ENCODE data around the gene HSD17B11.
A peak's percentile ranks its signal among the peaks of the same experiment; 100 is the strongest.
"Not testable (repeated sequence)": the region's sequence is repeated elsewhere in the genome, so short reads cannot be mapped to it uniquely, and the experiment has no call there.

The HSD17B11 gene, protein sequence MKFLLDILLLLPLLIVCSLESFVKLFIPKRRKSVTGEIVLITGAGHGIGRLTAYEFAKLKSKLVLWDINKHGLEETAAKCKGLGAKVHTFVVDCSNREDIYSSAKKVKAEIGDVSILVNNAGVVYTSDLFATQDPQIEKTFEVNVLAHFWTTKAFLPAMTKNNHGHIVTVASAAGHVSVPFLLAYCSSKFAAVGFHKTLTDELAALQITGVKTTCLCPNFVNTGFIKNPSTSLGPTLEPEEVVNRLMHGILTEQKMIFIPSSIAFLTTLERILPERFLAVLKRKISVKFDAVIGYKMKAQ

DNA sequence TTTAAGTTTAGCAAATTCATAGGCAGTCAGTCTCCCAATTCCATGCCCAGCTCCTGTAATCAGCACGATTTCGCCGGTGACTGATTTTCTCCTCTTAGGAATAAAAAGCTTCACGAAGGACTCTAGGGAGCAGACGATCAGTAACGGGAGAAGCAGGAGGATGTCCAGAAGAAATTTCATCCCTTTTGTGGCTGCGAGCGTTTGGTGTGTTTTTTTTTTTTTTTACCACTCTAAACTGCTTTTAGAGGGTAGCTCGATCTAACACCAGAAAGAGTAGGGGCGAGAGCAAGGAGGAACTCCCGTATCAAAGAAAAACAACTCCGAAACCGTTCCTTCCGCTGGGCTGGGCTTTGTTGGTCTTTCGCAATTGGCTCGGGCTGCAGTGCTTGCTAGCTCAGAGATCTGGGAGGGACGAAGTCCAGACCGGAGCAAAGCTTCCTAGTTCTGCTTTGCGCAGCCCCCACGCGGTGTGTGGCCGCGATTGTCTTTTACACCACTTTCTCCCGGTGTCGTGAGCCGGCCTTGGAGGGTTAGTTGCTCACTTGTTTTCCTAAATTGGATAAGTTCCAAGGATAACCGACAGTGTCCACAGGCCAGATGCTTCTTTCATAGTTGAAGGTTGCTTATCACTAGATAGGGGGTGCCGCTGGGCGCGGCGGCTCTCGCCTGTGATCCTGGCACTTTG, at the start of gene HSD17B11:
Gene HSD17B11, minus strand, starts transcription at position 298 of the 685 bp plus-strand sequence. Its CDS starts 118 bp downstream, at position 180.
- DNase-seq = peak; percentile 62

DNA sequence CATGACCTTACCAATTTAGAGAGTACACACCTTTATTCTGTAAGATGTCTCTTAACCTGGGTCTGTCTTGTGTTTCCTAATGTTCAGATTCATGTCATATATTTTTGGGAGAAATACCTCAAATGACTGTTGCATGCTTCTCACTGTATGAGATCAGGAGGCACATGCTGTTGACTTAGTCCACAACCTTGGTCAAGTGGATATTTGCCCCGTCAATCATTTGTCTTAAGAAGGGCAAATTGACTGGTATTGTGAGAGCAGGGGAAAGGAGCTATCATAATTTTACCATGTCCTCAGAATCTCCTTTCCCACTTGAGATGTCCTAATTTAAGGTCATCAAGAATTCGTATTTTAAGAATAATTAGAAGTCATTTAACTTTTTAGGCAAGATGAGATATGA, 42.4 kb upstream of the HSD17B11 start:
- DNase-seq = no peak

DNA sequence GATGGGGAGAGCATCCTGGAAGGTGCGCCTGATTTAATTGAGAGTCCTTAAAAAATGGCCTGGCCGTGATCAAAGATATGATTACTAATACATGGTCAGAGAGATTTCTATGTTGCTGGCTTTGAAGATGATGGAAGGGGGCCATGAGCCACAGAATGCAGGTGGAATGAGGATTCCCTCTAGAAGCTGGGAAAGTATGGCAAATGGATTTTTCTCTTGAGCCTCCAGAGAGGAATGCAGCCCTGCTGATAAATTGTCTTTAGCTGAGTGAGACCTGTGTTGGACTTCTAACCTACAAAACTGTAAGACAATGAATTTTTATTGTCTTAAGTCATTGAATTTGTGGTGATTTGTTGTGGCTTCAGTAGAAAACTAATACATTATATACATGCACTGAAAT, 39.0 kb upstream of the HSD17B11 start:
- no peak for DNase-seq

DNA sequence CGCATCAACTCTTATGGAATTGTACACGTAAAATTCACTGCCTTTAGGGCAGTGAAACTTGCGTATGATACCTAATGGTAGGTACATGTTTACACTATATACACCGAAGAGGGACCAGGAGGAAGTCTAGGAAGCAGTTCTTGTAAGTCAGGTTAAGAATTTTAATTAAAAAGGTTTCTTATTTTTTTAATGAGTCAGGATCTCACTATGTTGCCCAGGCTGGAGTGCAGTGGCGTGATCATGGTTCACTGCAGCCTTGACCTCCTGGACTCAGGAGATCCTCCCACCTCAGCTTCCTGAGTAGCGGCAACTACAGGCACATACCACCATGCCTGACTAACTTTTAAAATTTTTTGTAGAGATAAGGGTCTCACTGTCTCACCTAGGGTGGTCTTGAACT, 38.0 kb upstream of the HSD17B11 start:
- no peak for DNase-seq

DNA sequence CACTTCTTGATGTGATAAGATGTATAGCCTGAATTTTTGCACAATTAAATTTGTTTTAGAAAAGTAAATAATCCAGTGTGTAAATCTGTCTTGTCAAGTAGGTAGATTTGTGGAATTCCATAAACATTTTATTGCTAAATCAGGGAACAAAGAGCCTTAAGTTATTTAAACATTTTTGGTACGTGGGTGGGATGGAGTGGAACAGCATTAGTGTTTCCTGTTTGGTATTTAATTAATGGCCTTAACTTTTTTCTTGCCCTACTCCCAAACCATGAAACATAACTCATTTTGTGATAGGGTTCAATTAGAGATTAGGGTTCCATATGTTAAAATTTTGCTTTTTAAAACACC, 36.5 kb upstream of the HSD17B11 start:
- no peak for DNase-seq

DNA sequence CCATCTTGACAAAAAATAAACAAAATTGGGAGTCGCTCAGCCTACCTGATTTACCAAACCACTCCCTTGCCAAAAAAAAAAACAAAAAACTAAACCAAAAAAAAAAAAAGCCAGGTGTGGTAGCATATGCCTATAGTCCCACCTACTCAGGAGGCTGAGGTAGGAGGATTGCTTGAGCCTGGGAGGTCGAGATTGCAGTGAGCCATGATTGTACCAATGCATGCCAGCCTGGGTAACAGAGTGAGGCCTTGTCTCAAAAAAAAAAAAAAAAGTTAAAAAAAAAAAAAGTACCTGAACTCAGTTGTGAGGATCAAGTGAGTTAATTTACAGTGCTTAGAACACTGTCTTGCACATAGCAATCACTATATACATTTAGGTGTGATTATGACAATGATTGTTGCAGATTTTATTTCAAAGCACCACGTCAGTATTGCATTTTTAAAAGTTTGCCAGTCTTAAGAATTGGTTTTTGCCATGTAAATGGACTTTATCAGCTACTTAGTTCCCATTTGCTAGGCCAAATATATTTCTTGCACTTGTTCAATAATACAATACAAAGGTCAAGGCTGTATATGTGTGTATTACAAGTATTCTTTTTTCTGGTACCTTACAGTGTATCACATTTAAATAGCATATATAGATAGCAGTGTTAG, 36.0 kb upstream of the HSD17B11 start:
- DNase-seq = no peak

DNA sequence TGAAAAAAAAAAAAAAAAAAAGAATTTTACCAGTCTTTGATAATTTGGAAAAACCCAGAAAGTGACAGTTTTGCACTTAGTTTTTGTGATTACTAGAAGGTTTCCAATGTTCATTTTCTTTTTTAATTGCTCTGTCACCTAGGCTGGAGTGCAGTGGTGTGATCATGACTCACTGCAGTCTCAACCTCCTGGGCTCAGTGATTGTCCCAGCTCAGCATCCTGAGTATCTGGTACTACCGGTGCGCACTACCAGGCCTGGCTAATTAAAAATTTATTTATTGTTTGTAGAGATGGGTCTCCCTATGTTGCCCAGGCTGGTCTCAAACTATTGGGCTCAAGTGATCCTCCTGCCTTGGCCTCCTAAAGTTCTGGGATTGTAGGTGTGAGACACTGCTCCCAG, 34.7 kb upstream of the HSD17B11 start:
- DNase-seq = no peak

DNA sequence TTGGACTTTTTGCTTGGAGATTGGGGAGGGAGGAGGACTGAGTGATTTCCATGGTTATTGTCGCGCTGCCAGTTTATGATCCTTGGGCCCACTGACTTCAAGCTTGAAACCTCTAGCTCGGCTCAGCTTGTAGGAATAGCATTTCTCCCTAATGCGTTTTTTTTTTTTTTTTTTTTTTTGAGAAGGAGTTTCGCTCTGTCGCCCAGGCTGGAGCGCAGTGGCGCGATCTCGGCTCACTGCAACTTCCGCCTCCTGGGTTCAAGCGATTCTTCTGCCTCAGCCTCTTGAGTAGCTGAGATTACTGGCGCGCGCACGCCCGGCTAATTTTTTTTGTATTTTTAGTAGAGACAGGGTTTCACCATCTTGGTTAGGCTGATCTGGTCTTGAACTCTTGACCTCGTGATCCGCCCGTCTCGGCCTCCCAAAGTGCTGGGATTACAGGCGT, 33.1 kb upstream of the HSD17B11 start:
- not testable (repeated sequence) for DNase-seq

DNA sequence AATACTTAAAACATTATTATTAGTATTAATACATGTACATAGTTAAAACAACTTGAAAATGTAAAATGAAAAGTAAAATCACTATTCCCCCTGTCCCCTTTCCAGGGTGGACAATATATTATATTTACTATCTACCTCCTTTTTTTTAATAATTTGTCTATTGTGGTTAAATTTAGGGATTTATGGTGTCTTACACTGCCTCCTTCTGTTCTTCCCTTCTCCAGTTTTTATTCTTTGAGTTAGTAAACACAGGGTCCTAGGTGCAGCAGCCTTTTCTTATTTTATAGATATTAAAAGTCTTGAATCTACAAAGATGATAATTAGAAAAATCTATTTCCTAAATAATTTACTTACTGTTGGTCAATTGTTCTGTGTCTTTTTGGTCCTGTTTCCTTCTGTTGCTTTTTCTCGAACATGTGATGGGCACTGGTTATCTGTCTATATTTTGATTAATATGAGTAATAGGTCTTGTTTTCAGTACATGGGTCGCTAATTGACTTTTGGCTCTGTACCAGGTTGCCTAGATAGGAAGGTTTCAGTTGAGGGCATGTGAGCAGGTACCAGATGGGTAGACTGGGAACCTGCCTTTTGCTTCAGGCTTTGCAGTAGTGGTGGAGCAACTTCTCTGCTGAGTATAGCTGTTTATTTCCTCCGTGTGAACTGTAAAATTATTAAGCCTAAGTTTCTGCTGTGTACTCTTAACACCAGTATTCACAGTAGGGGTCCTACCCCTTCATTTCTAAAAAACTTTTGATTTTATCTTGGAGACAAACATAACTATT, 32.5 kb upstream of the HSD17B11 start:
- no peak for DNase-seq

DNA sequence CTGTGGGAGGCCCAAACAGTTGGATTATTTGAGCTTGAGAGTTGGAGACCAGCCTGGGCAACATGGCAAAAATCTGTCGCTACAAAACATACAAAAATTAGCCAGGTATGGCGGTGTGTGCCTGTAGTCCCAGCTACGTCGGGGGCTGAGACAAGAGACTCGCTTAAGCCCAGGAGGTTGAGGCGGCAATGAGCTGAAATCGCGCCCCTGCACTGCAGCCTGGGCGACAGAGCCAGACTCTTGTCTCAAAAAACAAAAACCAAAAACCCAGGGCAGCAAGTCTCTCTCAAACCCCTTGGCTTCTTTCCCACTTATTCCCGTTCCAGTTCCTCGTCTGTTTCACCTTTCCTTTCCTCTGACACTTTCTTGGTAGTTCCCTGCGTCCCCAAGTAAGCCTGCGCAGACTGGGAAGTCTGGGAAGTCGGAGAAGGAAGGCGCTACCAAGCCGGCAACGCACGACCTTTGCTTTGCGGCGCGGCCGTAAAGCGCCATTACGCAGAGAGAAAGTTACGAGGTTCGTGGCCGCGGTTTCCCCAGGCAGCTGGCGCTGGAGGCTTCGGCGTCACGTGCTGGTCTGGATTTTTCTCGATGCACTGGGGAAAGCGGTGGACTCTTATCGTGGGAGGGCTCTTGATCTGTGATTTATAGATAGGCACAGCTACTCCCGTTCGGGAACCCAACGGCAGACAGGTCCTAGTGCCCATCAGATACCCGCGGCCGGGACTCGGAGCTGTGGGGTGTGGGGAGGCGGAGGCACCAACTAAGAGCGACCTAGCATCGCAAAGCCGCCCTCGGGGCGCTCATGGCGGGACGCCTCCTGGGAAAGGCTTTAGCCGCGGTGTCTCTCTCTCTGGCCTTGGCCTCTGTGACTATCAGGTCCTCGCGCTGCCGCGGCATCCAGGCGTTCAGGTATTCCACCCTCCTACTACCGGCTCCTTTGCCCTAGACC, 31.4 kb upstream of the HSD17B11 start, which contains the start of gene NUDT9:
Gene NUDT9, plus strand, starts transcription at position 470 of the 949 bp plus-strand sequence. Its CDS starts 333 bp downstream, at position 803.
- DNase-seq = peak; percentile 84

DNA sequence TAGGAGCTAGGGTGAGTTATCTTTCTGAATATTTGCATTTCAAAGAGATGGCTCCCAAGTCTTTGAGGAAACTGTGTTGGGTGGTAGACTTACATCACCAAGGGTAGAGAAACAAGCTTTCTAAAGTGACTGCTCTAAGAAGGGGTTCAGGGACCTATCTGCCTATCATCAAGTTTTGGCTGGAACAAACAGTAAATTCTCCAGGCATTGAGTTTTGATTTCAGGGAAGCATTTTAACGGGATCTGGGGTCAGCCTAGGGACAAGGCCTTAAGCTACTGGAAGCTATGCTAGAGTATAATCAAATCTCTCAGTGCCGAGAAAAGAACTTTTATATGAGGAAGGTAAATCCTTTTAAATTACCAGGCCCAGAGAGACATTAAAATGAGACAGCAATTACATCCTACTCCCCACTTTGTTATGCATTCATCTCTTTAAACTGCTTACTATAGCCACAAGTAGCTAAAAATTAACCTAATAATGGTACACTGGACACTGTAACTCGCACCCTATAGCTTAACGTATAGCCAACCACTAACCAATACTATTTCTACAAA, 29.4 kb upstream of the HSD17B11 start:
- DNase-seq = no peak

DNA sequence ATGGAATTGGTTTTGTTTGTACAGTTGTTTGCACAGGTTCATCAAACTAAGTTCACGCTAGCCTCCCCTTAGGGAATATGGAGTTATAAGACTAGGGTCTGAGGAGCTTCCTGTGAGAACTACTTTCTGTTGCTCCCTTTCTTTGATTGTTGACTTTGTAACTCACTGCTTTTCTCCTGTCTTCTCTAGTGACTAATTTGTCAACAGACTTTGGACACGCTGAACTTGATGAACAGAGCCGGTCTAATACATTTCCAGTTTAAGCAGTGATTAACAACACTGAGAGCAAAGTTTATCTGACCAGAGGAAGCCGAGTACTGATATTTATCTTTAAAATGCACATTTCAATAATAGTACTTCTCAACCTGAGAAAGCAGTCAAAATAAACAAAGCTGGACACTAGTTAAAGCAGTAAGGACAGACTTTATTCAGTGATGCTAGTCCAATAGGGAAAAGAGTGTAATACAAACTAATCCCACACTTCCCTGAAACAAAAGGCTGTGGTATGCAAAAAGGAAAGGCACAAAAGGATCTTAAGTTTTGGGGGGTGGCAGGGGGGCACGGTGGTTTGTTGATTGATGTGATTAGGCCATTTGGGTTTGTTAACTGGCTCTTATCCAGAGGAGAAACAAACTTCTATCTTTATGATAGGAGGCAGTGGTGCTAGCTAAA, 28.7 kb upstream of the HSD17B11 start:
- no peak for DNase-seq

DNA sequence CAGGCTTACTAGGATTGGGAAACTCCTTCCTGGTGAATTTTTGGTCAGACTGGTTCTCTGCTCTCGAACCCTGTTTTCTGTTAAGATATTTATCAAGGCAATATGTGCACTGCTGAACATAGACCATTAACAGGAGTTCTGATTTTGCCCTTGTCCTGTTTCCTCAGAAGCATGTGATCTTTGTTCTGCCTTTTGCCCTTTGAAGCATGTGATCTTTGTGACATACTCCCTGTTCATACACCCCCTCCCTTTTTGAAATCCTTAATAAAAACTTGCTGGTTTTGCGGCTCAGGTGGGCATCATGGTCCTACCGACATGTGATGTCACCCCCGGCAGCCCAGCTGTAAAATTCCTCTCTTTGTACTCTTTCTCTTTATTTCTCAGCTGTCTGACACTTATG, 27.4 kb upstream of the HSD17B11 start:
- DNase-seq = not testable (repeated sequence)

DNA sequence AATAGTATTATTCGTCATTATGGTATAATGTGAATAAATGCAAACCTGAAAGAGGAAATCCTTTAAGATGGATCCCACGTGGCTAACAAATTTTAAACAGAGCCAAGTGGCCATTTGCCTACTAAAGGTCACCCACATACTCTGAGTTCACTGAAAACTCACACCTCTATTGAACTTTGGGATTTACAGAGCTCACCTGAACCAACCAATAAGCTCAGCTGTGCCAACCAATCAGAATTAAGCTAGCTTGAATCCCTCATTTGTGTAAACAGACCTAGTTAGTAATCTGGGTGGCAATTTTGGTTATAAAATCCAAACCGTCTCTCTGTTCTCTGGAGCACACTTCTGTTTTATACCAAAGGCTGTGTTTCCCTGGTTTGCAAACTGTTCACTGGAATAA, 26.0 kb upstream of the HSD17B11 start:
- DNase-seq = no peak

DNA sequence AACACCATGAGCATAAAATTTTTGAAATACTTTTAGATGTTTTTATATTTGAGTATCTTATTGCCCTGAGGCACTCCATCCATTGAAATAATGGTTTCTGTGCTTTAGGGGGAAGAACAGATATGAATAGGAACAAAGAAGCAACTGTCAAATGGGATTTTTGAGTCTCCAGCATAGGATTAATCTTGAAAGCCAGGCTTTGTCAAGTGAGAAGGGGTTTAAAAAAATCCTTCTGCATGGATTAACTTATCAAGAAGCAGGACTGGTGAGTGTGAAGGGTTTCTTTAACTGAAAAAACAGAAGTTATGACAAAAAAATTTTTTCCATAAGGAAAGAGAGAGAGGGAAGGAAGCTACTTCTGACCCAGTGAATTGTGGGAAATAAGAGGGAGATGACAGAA, 23.8 kb upstream of the HSD17B11 start:
- no peak for DNase-seq

DNA sequence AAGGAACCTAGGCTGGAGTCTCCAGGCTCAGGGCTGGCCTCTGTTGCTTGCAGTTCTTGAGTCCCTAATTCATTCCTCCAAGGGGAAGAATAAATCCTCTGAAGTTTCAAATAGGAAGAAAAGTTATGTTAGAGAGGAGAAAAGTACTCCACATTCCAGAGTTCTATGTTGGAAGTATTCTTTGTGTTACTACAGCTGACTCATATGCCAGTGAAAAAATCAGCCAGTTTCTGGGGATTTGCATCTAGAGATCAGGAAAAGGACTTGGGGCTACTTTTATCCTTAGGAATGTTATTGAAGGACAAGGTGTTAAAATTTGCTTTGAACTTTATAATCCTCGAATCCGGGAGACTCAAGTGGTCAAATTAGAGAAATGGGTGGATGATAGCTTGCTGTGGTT, 19.7 kb upstream of the HSD17B11 start:
- DNase-seq = no peak

DNA sequence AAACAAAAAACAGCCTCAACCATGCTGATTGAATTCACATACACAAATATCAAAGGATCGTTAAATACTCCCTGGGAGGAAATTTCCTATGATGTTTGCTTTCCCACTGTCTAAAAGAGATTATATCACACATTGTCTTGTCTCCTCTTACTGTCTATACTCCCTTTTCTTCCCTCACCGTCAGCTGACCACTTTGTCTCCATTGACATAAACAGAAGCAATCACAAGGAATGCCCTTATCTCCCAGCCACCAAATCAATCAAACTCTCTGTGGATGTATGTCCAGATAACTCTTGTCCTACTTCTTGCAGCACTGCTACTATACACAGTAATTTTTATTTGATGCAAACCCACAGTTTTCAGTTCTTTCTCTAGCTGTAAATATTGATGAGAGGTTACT, 19.2 kb upstream of the HSD17B11 start:
- no peak for DNase-seq

DNA sequence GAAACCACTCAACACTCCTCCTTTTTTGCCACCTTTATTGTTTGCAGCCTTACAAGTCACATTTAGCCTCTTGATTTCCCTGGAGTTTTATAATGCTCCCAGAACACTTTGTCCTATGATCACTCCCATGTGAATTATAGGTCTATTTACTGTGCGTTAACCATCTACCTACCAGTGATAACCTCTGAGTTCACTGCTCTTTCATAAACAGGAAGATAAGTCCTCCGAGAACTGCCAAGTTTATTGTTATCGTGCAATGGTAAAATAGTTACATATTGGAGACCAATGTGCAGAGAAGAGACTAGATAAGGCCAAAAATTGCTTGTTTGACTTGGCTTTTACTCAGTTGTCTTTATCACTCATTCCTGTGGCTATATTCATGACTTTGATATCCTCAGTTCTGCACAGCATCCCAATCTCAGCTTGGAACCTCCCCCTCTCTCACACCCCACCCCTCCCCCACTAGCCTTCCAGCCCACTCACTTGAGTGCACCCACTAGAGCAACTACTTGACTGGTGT, 18.5 kb upstream of the HSD17B11 start:
- no peak for DNase-seq

DNA sequence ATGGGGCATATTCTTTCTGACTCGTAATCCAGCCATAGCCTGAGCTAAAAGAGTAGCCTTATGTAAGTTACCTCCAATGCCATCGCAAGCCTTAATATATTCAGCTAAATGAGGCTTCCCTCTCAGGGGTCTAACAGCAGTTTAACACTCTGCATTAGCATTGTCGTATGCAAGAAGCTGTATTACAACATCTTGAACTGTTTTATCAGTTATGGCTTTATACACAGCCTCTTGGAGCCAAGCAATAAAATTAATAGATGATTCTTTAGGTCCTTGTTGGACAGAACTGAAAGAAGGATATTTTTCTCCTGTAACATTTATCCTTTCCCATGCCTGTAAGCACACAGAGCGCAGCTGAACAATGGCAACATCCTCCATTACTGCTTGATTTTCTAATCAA, 15.9 kb upstream of the HSD17B11 start:
- not testable (repeated sequence) for DNase-seq

DNA sequence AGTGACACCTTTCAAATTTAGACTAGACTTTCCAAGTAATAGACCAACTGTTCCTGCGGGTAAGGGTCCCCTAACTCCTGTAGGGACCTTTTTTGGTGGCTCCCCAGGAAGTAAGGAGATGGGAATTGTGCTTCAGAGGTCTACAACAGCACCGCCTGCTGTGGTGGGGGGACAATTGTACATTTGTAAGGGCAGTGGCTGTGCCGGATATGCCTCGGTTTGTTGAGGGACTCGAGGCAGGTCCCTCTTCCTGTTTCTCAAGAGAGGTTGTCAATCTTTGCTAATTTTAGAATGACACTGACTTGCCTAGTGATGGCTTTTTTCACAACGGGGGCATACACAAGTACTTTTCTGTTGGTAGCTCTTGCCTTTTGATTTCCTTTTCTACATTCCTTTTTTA, 15.5 kb upstream of the HSD17B11 start:
- DNase-seq = no peak

All from activated CD4-positive, CD25-positive, alpha-beta regulatory T cell treated with anti-CD3 and anti-CD28 coated beads, Interleukin-2, amount 50 U/mL, for 72 hours (primary cell).